ENCODE measurements around the gene CLDN14.

DNA sequence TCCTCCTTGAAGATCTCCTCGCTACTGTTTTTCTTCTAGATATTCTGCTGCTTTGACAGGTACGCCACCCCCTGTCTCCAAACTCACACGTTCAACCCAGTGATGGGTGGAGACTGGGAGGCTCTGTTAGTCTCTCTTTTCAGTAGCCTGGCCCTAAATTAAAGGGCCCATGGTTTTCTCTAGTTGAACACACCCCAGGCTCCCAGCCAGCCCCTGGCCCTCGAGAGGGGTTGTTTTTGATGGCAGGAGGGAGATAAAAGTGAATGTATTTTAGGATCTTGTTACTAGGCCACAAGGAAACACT, 21.6 kb upstream of the CLDN14 start:
- TF ChIP-seq CTCF (IDR thresholded peaks at IDR 0.05; ENCODE audit: insufficient read depth, low read depth, low read length) = no peak
- TF ChIP-seq EZH2 (IDR thresholded peaks at IDR 0.05; ENCODE audit: insufficient read depth, low read length) = no peak

All from astrocyte (in vitro differentiated cells and primary cell).